H1 (cell line): ENCODE results near the gene ARFGAP3. TPM values are rescaled to one million over a fixed set of nuclear protein-coding genes. Genes with fewer than 3 reads are reported as not detected.
A peak's percentile ranks its signal among the peaks of the same experiment; 100 is the strongest.

Experiments used
- CTCF ChIA-PET: fragments of 300-600 bp; sonication (Branson Sonifier 250); formaldehyde crosslinking; loops from one replicate; lab custom pipeline; 2021; ENCODE audit not compliant: partially characterized antibody; lab: Charles Lee
- POLR2A ChIA-PET: fragments of 300-600 bp; sonication (Branson Sonifier 250); formaldehyde crosslinking; loops from one replicate; lab custom pipeline; 2021; ENCODE audit warnings: inconsistent platforms; ENCODE audit not compliant: partially characterized antibody; lab: Charles Lee
- DNase-seq, 2 experiments: peaks; one replicate each; pipeline versions ENCODE4 v3.0.0 to v3.0.0-alpha.2; 2010 to 2022; ENCODE audit warnings: low spot score in 2 of 2, low read depth in 1 of 2, mixed read lengths in 1 of 2
- FAIRE-seq: peaks from 2 replicates; lab custom pipeline; 2011; peaks lifted over from hg19 to GRCh38; lab: Jason Lieb, UNC
- H2AFZ ChIP-seq: 2 replicates; pipeline ENCODE4 v1.8.1; 2012; ENCODE audit warnings: low read length, inconsistent platforms
- H2AK5ac ChIP-seq: 2 replicates; pipeline ENCODE4 v1.6.1; 2013; ENCODE audit warnings: low read depth, low read length
- H2BK120ac ChIP-seq: replicated peaks from 2 replicates; pipeline ENCODE3; 2013; ENCODE audit warnings: low read depth, low read length, inconsistent platforms
- H2BK12ac ChIP-seq: 2 replicates; pipeline ENCODE4 v1.6.1; 2013; ENCODE audit warnings: low read depth, low read length
- H2BK15ac ChIP-seq: 2 replicates; pipeline ENCODE4 v1.6.1; 2013; ENCODE audit warnings: low read length
- H2BK20ac ChIP-seq: 2 replicates; pipeline ENCODE4 v1.6.1; 2013; ENCODE audit warnings: low read length
- H2BK5ac ChIP-seq: 2 replicates; pipeline ENCODE4 v1.6.1; 2013; ENCODE audit warnings: low read depth, low read length
- H3K14ac ChIP-seq: 2 replicates; pipeline ENCODE4 v1.6.1; 2013; ENCODE audit warnings: inconsistent platforms; ENCODE audit not compliant: insufficient read length
- H3K18ac ChIP-seq: 2 replicates; pipeline ENCODE4 v1.6.1; 2013; ENCODE audit warnings: low read length; ENCODE audit errors: extremely low read depth
- H3K23ac ChIP-seq: 2 replicates; pipeline ENCODE4 v1.6.1; 2013; ENCODE audit warnings: inconsistent platforms; ENCODE audit not compliant: insufficient read length
- H3K23me2 ChIP-seq: 2 replicates; pipeline ENCODE4 v1.6.1; 2013; ENCODE audit warnings: low read depth, low read length
- H3K27ac ChIP-seq: 2 replicates; pipeline ENCODE4 v1.6.1; 2011; ENCODE audit warnings: low read depth, low read length, inconsistent platforms
- H3K27me3 ChIP-seq, 4 experiments: replicated peaks in 1 of 4; 1 replicate in 1 of 4; 2 replicates in 3 of 4; pipeline versions ENCODE4 v1.6.1 to v1.8.1; 2011 to 2013; ENCODE audit warnings: low read length in 3 of 4, mild to moderate bottlenecking in 3 of 4, inconsistent platforms in 2 of 4, mixed read lengths in 2 of 4, moderate library complexity in 1 of 4; ENCODE audit not compliant: control insufficient read depth in 3 of 4, insufficient read depth in 3 of 4; ENCODE audit errors: extremely low read depth in 1 of 4
- H3K36me3 ChIP-seq, 4 experiments: 2 replicates each; pipeline versions ENCODE4 v1.6.1 to v1.8.1; 2011 to 2013; ENCODE audit warnings: mild to moderate bottlenecking in 4 of 4, low read length in 3 of 4, moderate library complexity in 2 of 4, control low read depth in 1 of 4, inconsistent platforms in 1 of 4; ENCODE audit not compliant: insufficient read depth in 4 of 4, control insufficient read depth in 2 of 4
- H3K4ac ChIP-seq: replicated peaks from 2 replicates; pipeline ENCODE3; 2013; ENCODE audit warnings: low read length, low read depth, mixed read lengths, inconsistent platforms; ENCODE audit not compliant: insufficient read length
- H3K4me1 ChIP-seq, 4 experiments: replicated peaks in 1 of 4; 1 replicate in 1 of 4; 2 replicates in 3 of 4; pipeline versions ENCODE4 v1.6.1 to v1.8.1; 2011 to 2013; ENCODE audit warnings: low read length in 3 of 4, inconsistent platforms in 2 of 4, mixed read lengths in 1 of 4; ENCODE audit not compliant: insufficient read depth in 4 of 4, control insufficient read depth in 3 of 4
- H3K4me2 ChIP-seq, 2 experiments: 2 replicates each; pipeline versions ENCODE4 v1.6.1 to v1.8.1; 2011 to 2013; ENCODE audit warnings: low read depth in 2 of 2, low read length in 2 of 2, control low read depth in 1 of 2, inconsistent platforms in 1 of 2, mild to moderate bottlenecking in 1 of 2; ENCODE audit not compliant: insufficient read depth in 1 of 2
- H3K4me3 ChIP-seq, 4 experiments: fragments of 200-600, 300-600 bp in 1 of 4; sonication (generic), shearing (Covaris generic), sonication (Bioruptor Twin) in 1 of 4; 2 replicates each; pipeline versions ENCODE4 v1.5.1 to v1.8.1; 2011 to 2016; ENCODE audit warnings: low read length in 4 of 4, low read depth in 3 of 4, control low read depth in 2 of 4, inconsistent platforms in 2 of 4, mild to moderate bottlenecking in 2 of 4, mixed read lengths in 1 of 4, moderate library complexity in 1 of 4; ENCODE audit not compliant: insufficient read depth in 2 of 4; ENCODE audit errors: extremely low read depth in 1 of 4
- H3K56ac ChIP-seq: replicated peaks from 2 replicates; pipeline ENCODE3; 2013; ENCODE audit warnings: low read depth, mild to moderate bottlenecking, mixed read lengths, low read length, inconsistent platforms; ENCODE audit not compliant: insufficient read length
- H3K79me1 ChIP-seq: 2 replicates; pipeline ENCODE4 v1.6.1; 2013; ENCODE audit warnings: low read depth, low read length, control low read depth
- H3K79me2 ChIP-seq, 2 experiments: 2 replicates each; pipeline versions ENCODE4 v1.6.1 to v1.8.1; 2012 to 2013; ENCODE audit warnings: low read length in 2 of 2, mild to moderate bottlenecking in 2 of 2, inconsistent platforms in 1 of 2; ENCODE audit not compliant: insufficient read depth in 2 of 2, control insufficient read depth in 1 of 2
- H3K9ac ChIP-seq, 4 experiments: replicated peaks in 1 of 4; 1 replicate in 1 of 4; 2 replicates in 3 of 4; pipeline versions ENCODE4 v1.6.1 to v1.8.1; 2011 to 2013; ENCODE audit warnings: low read depth in 3 of 4, low read length in 3 of 4, control low read depth in 2 of 4, mild to moderate bottlenecking in 2 of 4, moderate library complexity in 2 of 4, inconsistent platforms in 1 of 4; ENCODE audit errors: extremely low read depth in 1 of 4
- H3K9me3 ChIP-seq, 2 experiments: 2 replicates each; pipeline versions ENCODE4 v1.6.1 to v1.8.1; 2012 to 2013; ENCODE audit warnings: mild to moderate bottlenecking in 2 of 2, moderate library complexity in 2 of 2, control low read depth in 1 of 2, inconsistent platforms in 1 of 2, low read depth in 1 of 2, low read length in 1 of 2, mixed read lengths in 1 of 2; ENCODE audit not compliant: insufficient read depth in 2 of 2
- H4K20me1 ChIP-seq, 2 experiments: replicated peaks in 1 of 2; 2 replicates each; pipeline versions ENCODE3 to v1.8.1; 2011 to 2013; ENCODE audit warnings: inconsistent platforms in 2 of 2, low read length in 2 of 2, mild to moderate bottlenecking in 1 of 2; ENCODE audit not compliant: insufficient read depth in 2 of 2, control insufficient read depth in 1 of 2
- H4K5ac ChIP-seq: 2 replicates; pipeline ENCODE4 v1.6.1; 2013; ENCODE audit warnings: low read length, low read depth, mixed read lengths, inconsistent platforms; ENCODE audit not compliant: insufficient read length
- H4K8ac ChIP-seq: 2 replicates; pipeline ENCODE4 v1.8.0; 2013; ENCODE audit warnings: mild to moderate bottlenecking, moderate library complexity, low read length, inconsistent platforms; ENCODE audit not compliant: insufficient read depth; ENCODE audit errors: extremely low read depth
- H4K91ac ChIP-seq: replicated peaks from 2 replicates; pipeline ENCODE3; 2013; ENCODE audit warnings: low read length, mixed read lengths, inconsistent platforms; ENCODE audit not compliant: insufficient read length
- ASH2L ChIP-seq: fragments of 200-600, 300-600 bp; sonication (generic); IDR thresholded peaks from one replicate; pipeline ENCODE4 v1.7.1; 2017; ENCODE audit warnings: low read length
- KDM4A ChIP-seq: IDR thresholded peaks from one replicate; pipeline ENCODE4 v1.7.1; 2012; ENCODE audit warnings: low read depth, mild to moderate bottlenecking, moderate library complexity, low read length, inconsistent platforms; ENCODE audit not compliant: severe bottlenecking
- SAP30 ChIP-seq: fragments of 300-600 bp; sonication (generic); IDR thresholded peaks from 2 replicates; pipeline ENCODE4 v1.7.1; 2012; ENCODE audit warnings: low read length, moderate library complexity, mild to moderate bottlenecking, inconsistent platforms; ENCODE audit not compliant: insufficient read depth, insufficient replicate concordance
- TAF1 ChIP-seq: IDR thresholded peaks from 2 replicates; pipeline ENCODE4 v1.6.1; 2011; ENCODE audit warnings: mild to moderate bottlenecking, low read depth, low read length
- WGBS, 2 experiments: shearing (Covaris generic) in 1 of 2; methylation state at CpG; one replicate each; pipeline versions ENCODE4 v1.1.6 to v1.1.7; 2013 to 2015; ENCODE audit warnings: low lambda C conversion rate in 2 of 2, mixed read lengths in 2 of 2, inconsistent platforms in 1 of 2, low coverage in 1 of 2, missing lambda C conversion rate in 1 of 2; ENCODE audit not compliant: insufficient replicate concordance in 2 of 2, insufficient coverage in 1 of 2, insufficient read length in 1 of 2; ENCODE audit errors: extremely low coverage in 1 of 2, missing lambda C conversion rate in 1 of 2; 5-methylcytosine and 5-hydroxymethylcytosine counted together
- polyA plus RNA-seq, 7 experiments: library from polyadenylated mRNA; depleted of rRNA in 3 of 7; stranded (reverse) in 5 of 7; unstranded in 2 of 7; fragments of >200 nt in 5 of 7; fragments of 200-250 nt in 2 of 7; gene quantifications; 1 replicate in 5 of 7; 2 replicates in 1 of 7; 4 replicates in 1 of 7; pipeline versions ENCODE4 v1.2.1 to v1.2.3, GENCODE V29; 2011 to 2013; ENCODE audit warnings: missing spikeins in 2 of 7, mixed read lengths in 2 of 7
- total RNA-seq: library from RNA; stranded (reverse); fragmentation: NEBNext Ultra II Directional; extraction: Animal tissue kit (Norgen Biotek cat#: 25700); gene quantifications from 2 replicates; pipeline ENCODE4 v1.2.1, GENCODE V29; 2021

ARFGAP3 gene
- total and polyA plus RNA-seq, 2 of the 8 experiments (the other 6 are each of a cell fraction or from before 2014, with no cell fraction given), result 9.7 to 16.0 TPM

GRCh38 chr22:42856179-42856864, 751 bp downstream of the ARFGAP3 start:
- Histone ChIP-seq H3K14ac (no peak overlapping the region), H3K4me3 (peak overlapping the region; percentile 65 to 97 (median 82)), H3K9me3 (peaks cover 0 to 6% of the 10 kb centered on the region in 2 experiments; a peak in 2 of 4 replicates), H2BK12ac (no peak overlapping the region), H3K27ac (no peak overlapping the region), H3K27me3 (peaks cover 7 to 20% (median 11%) of the 10 kb centered on the region in 4 experiments), H3K4me1 (peaks cover 0 to 3% (median 1%) of the 10 kb centered on the region in 4 experiments; a peak in 2 of 7 replicates), H3K79me2 (no peaks in the 10 kb centered on the region), H4K91ac (peak overlapping the region; percentile 61), H3K79me1 (no peaks in the 10 kb centered on the region), H2BK120ac (peak overlapping the region; percentile 28), H2AFZ (peak overlapping the region; percentile 97; the same call in 1 of the 2 replicates), H3K4ac (peak overlapping the region; percentile 53), H2AK5ac (no peak overlapping the region), H3K18ac (peak overlapping the region; percentile 60; the same call in 1 of the 2 replicates), H3K23me2 (peaks cover 5% of the 10 kb centered on the region), H2BK5ac (no peak overlapping the region), H3K56ac (peak overlapping the region; percentile 4), H4K20me1 (peaks cover 0 to 4% of the 10 kb centered on the region in 2 experiments), H2BK20ac (no peak overlapping the region), H3K9ac (peak overlapping the region; percentile 38 to 54 (median 43); a peak in 5 of 7 replicates), H3K23ac (no peak overlapping the region), H3K4me2 (peak overlapping the region; percentile 82 to 90), H2BK15ac (no peak overlapping the region), H4K5ac (peak overlapping the region; percentile 38), H4K8ac (peak overlapping the region; percentile 75; the same call in 1 of the 2 replicates), H3K36me3 (no peaks in the 10 kb centered on the region)
- TF ChIP-seq ASH2L, result peak; percentile 22
- TF ChIP-seq SAP30, result peak; percentile 36
- peak; percentile 58 for TF ChIP-seq KDM4A
- no peak for TF ChIP-seq TAF1
- FAIRE-seq, result no peak
- 8% methylated on average over 30 of the region's 44 CpGs; no CpG with 5 or more reads in 1 of the 2 experiments for WGBS, 2 experiments
- CTCF ChIA-PET, result interaction anchor here (0.6 to 2.1 kb wide), 9 partner anchors 9 to 279 kb away, joined by 3 to 6 read pairs (median 3); partner anchors contain the start of gene BIK
- POLR2A ChIA-PET, result interaction anchor here (0.5 to 2.0 kb wide), 8 partner anchors 10 to 306 kb away, joined by 3 to 6 read pairs (median 3); partner anchors contain the start of gene POLDIP3
- DNase-seq, result peak in 1 of 2 experiments; percentile 72
